DMS114 treated with DMSO at 0.1 percent for 48 hours (cell line): ENCODE data around the gene CHCHD4.

Experiments
- DNase-seq: peaks from one replicate; lab custom pipeline; 2025; ENCODE audit not compliant: unreplicated experiment; lab: John Stamatoyannopoulos, UW

CHCHD4 gene

DNA sequence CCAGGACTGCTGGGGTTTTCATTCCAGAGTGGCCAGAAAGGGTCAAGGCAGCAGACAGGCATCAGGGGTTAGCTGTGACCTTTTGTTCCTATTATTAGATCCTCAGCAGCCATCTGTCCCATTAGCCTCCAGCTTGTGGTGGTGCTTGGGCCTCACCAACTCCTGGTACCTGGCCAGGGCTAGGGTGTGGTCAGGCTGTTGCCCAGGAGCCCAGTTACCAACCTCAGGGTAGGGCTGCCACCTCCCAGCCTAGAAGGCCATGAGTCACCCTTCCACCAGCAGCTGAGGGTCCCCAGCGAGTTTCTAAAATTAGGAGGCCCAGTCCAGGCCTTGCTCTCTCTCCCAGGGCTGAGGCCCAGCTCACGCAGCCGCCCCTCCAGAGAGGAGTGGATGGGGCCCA is 12.3 kb upstream of the CHCHD4 start:
- no peak for DNase-seq

DNA sequence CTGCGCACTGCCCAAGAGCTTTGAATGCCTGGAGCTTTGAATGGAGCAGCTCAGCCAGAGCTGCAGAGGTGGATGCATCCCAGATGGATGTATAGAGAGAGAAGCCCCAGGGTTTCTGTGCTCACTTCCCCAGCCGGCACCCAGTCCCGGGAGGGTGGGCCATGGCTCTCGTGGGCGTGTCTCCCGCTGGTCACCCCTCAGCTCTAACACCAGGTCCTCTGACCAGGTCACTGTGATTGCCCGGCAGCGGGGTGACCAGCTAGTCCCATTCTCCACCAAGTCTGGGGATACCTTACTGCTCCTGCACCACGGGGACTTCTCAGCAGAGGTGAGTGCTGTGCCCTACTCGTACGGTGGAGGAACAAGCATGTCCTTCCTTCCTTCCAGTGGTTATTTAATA is 10.9 kb upstream of the CHCHD4 start:
- DNase-seq, result no peak

GRCh38 chr3:14134291-14134690 is 9.6 kb upstream of the CHCHD4 start:
- DNase-seq, result no peak

GRCh38 chr3:14133876-14134275 is 9.2 kb upstream of the CHCHD4 start:
- DNase-seq, result no peak

DNA sequence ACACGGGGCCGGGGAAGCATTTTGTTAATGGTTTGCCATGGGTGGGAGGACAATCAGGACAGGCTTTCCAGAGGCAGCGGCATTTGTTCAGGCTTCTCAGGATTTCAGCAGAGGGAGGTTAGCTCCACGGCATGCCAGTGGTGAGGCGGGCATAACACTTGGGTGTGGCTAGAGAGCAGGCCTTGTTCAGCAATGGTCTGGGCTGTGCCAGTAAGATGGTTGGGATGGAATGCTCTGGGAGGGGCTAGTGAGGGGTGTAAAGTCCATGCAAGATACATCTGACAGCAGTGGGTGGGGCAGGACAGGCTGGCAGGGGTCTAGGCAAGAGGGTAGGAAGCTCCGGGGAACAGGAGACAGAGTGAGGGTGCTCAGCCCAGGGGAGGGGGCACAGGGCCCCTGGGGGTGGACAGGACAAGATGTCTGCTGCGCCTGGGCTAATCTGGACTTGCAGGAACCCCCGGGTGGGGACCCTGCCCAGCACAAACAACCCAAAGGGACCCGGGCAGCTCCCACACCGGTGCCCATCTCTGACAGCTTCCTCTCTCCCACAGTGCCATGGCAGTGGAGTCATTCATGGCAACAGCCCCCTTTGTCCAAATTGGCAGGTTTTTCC is 8.6 kb upstream of the CHCHD4 start:
- DNase-seq, result no peak

GRCh38 chr3:14132689-14133088 is 8.0 kb upstream of the CHCHD4 start:
- no peak for DNase-seq

GRCh38 chr3:14132120-14132519 is 7.5 kb upstream of the CHCHD4 start:
- no peak for DNase-seq

DNA sequence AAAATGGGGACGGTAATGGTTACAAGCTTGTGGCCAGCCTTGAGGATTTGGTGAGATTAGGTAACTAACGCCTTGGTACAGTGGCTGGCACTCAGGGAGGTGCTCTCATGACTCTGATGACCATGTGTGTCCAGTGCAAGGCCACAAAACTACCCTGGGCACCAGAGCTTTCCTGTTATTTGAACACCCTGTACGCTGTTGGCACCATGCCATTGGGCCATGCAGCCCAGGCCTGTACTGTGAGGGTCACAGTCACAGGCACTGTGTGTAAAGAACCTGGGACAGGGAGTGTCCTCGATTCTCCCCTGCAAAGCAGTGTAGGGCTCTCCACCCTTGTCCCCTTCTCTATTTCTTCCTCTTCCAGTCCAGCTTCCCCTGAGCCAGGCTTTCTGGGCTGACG is 6.5 kb upstream of the CHCHD4 start:
- DNase-seq, result no peak

DNA sequence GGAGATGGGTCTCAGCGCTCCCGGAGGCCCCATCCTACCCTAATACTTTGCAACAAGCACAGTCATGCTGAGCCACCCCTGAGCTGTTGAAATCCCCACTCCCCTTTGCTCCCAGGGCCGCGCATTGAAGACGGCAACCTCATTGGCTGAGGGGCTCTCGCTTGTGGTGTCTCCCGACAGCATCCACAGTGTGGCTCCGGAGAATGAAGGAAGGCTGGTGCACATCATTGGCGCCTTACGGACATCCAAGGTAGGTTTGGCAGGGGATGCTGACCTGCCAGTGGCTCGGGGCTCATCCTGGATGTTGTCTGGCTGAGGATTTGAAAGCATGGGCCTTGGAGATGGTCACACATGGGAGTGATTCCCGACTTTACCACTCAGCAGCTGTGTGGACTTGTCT is 6.0 kb upstream of the CHCHD4 start:
- DNase-seq, result no peak

GRCh38 chr3:14130230-14130629 is 5.6 kb upstream of the CHCHD4 start:
- DNase-seq, result no peak

DNA sequence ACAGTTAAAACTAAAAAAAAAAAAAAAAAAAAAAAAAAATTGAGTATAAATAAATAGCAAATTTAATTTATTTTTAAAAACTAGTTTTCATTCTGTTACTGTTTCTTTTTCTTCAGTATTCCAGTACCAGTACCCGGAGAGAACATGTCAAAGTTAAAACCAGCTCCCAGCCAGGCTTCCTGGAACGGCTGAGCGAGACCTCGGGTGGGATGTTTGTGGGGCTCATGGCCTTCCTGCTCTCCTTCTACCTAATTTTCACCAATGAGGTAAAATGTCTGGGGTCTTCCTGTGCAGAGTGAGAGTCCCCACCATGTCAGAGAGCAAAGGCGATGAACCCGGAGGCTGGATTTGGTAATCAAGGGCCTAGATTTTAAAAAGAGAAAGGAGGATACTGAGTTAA is 4.6 kb upstream of the CHCHD4 start:
- DNase-seq, result no peak

- DNase-seq, result no peak
Measured at GRCh38 chr3:14128724-14129123, 4.1 kb upstream of the CHCHD4 start.

DNA sequence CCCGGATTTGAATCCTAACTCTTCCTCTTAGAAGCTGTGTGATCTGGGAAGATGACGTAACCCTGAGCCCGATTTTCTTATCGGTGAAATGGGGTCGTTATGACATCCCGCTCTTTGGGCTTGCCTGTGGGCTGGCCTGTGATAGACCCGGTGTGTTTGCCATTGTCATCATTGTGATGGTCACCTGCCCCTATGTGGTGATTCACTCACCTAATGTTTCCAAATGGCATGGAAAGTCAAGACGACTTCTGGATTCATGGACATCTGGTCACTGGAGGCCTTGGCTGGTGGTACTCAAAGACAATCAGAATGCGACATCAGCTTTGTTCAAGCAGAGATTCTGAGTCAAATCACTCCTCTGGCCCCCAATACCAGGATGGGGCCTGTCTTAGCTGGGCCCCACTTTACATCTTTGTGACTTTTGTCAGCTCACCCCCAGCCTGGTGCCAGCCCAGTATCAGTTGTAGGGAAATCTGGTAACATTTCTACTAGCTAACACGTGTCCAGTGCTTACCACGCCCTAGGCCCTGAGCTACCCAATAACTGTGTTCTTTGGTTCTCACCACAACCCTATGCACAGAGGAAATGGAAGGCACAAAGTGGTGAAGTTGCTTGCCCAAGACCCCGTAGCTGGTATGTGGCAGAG is 3.0 kb upstream of the CHCHD4 start:
- no peak for DNase-seq

- DNase-seq, result no peak
Measured at GRCh38 chr3:14126887-14127505, 2.3 kb upstream of the CHCHD4 start.

DNA sequence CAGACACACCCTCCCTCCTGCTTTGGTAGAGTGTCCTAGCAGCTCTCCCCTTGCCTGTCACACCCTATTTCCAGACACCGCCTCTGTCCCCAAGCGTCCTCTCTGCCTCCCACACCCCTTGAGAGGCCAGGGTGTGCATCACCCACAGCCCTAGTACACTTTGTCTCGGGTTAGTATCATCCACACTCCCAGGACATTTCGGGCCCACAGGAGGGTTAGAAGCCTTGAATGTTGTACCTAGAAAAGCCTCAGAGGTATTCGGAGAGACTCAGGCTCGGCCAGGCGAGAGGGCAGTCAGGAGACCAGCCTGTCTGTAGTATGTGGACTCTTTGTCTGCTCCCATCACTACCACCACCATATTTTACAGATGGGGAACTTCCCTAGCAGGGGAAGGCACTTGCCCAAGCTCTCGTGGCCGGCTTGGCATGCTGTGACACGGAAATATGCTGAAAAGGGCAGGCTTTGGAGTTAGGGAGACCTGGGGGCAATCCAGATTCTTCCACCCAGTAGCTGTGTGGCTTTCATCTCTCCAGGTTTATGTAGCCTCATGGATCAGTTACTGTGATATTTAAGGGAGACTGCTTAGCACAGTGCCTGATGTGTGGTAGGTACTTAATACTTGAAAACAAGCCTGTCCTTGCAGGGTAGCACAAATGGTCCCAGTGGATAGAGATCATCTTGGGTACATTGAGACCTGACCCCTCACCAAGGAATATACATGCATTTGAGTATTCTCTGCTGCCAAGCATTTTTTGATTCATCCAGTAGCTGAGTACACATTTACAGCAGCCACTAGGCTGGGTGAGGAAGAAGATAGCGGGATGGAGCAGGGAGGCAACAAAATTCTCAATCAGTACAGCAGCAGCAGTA is 1.6 kb upstream of the CHCHD4 start:
- DNase-seq, result no peak

DNA sequence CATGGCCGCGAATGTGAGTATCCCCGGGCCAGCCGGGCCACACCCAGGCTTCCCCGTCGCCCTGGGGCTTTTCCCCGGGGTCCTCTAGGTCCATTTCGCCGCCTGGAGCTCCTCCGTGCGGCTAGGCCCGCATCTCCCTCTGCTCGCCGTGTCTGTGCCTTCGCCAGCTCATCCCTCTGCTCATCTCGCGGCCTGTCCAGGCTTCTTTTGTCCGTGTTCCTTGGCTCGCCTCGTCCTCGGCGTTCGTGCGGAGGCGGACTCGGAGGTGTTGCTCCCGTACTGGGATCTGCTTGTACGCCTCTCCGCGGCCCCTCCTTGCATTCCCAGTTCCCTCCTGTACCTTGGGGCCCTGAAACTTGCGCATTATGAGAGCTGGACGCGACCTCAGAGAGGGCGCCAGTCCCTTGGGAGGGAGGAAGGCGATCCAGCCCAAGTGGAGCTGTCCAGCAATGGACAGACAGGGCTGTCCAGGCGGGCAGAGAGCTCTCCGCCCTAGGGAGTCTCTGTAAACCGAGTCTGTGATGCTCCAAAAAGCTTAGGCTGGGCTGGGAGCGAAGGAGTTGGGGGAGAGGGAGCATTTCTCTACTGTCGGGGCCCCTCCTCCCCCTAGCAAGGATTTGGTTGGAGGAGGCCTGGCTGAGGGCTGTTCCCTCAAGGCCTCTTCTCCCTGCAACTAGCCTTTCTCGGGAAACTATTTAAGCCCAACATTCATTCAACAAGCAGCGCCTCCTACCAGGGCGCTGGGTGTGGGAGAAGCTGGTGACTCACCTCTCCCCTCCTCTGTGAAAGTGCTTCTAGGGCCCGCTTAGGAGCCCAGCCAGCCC is 735 bp upstream of the CHCHD4 start:
- no peak for DNase-seq

- DNase-seq, result no peak
Measured at GRCh38 chr3:14124223-14124614, 451 bp downstream of the CHCHD4 start.

GRCh38 chr3:14123308-14124222 is 1.1 kb downstream of the CHCHD4 start:
- DNase-seq, result no peak

DNA sequence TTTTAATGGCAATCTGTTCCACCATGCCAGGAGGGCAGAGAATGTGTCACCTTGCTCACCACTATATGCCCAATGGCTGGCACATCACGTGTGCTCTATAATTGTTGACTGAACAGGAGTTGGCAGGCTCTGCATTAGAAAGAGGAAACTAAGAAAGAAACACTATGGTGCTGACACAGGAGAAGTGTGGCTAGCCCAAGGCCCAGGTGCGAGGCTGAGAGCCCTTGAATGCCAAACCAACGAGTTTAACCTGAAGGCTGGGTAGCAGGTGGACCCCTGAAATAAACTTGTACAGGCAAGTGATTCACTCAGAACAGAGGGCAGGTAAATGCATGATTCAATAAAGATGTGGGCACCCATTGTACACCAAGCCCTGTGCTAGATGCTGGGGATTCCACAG is 2.4 kb downstream of the CHCHD4 start:
- DNase-seq, result no peak

- DNase-seq, result no peak
Measured at GRCh38 chr3:14121859-14122258, 2.8 kb downstream of the CHCHD4 start.
